Hematopoietic multipotent progenitor cell treated with erythropoietin and hydrocortisone succinate and interleukin-3 and kit ligand, for 15 days (in vitro differentiated cells): ENCODE data around the gene ADM2.
"Not testable (repeated sequence)": the region's sequence is repeated elsewhere in the genome, so short reads cannot be mapped to it uniquely, and the experiment has no call there.

ENCODE experiments used
- DNase-seq: peaks from one replicate; pipeline ENCODE4 v3.0.0-alpha.2; 2015; ENCODE audit warnings: low spot score

Gene ADM2

DNA sequence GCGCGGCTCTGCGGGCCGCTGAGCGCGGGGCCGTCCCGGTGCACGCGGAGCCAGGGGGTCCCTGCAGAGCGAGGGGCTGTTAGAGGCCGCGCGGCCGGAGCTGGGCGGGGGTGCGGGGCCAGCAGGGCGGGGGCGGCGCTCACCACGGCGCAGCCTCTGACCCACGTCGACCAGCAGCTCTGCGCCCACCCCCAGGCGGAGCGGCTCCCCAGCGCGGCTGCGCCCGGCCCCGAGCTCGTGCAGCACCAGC lies 44.4 kb downstream of the ADM2 start:
- DNase-seq, result no peak

DNA sequence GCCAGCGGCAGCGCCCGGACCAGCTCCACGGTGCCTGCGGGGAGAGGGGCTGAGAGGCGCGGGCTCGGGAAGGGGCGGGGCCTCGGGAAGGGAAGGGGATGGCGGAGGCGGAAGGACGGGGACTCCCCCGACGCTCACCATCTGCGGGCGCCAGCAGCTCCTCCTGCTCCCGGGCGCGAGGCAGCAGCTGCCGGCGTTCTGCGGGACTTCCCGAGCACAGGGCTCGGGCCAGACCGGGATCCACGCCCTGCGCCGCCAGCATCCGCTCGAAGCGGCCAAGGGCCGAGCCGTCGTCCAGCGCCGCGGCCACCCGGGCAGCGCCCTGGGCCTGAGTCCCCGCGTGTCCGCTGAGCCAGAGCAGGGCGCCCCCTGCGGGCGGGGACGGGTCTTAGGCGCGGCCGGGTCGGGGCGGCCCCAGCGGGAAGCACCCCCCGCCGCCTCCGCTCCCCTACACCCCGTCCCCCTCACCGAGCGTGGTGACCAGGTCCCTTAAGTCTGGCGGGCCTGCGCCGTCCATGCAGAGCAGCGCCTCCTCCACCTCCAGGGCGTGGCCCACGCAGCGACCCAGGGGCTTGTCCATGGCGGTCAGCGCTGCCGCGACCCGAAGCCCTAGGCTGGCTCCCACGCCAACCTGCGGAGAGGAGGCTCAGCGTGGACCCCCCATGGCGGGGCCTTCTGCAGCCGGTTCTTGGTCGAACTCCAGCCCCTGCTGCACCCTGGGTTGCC lies 44.9 kb downstream of the ADM2 start:
- DNase-seq, result peak; percentile 50

DNA sequence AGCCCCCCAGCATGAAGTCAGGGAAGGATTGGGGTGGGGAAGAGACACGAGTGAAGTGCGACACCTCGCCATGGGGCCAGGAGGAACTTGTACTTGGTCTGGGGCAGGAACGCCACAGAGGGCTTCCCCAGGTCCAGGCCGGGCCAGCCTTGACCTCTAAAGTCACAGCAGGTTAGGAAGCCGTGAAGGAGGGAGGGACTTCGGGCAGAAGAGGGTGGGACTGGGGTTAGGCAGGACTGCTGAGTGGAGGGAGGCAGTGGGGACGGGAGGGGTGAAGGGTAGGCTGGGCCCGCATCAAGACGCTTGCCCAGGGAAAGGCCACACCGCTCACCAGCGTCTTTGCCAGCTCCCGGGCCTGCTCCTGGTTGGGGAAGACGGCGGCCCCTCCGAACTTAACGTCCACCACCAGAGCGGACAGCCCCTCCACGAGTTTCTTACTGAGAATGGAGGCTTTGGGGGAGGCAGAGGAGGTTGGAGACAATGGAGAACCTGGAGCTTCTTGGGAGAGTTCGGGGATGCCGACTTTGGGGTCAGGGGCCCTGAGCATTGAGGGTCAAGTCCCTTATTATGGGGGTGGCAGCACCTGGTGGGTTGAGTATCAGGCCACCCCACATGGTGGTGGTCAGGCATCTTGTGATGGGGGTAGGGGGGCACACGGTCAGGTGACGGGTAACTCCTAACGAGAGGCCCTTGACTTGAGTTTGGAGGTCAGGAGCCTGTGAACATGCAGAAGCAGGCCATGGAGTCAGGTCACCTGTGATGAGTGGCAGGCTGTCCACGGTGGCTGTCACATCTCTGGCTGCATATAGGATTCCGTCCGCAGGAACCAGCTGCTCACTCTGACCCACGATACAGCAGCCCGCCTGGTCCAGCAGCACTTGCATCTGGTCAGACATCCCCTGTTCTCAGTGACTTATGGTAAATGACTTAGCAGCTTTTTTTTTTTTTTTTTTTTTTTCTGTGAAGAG lies 45.8 kb downstream of the ADM2 start:
- DNase-seq, result no peak

DNA sequence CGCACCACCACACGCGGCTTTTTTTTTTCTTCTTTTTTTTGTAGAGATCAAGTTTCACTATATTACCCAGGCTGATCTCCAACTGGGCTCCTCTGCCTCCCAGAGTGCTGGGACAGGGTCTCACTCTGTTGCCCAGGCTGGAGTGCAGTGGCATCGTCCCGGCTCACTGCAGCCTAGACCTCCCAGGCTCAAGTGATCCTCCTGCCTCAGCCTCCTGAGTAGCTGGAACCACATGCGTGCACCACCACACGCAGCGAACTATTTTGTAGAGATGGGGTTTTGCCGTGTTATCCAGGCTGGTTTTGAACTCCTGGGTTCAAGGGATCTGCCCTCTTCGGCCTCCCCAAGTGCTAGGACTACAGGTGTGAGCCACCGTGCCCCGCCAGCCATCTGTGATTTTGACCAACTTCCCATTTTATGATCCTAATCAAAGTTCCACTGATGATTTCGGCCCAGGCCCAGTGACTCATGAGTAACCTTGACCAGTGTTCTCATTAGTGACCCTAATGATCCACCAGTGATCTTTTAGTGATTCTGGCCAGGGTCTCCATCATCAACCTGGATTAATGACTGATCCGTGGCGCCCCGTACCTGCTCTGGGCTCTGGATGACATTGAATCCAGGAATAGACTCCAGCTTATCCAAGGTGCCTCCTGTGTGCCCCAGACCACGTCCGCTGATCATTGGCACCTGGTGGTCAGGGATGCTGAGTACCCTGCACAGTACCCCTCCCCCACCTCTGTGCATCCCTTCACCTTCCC lies 46.8 kb downstream of the ADM2 start:
- no peak for DNase-seq

GRCh38 chr22:50528682-50529415 lies 47.5 kb downstream of the ADM2 start:
- no peak for DNase-seq

DNA sequence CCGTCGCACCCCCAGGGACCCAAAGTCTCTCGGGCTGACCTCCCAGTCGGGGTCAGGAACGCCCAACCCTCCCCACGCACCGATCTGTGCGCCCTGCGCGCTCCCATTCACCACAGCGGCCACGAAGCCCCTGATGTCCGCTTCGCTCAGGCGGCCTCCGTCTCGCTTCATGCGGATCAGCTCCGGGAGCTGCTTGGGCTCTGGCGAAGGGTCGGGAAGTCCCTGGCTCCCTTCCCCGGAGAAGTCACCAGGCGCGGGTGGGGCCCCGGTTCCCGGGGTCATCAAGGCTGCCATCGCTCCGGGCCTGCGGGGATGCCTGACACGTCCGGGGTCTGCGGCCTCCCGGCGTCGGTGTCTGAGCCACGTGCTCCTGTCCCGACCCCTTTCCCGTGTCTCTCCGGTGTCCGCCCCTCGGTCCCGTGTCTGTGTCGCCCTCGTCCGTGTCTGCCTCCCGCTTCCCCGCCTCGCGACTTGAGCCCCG lies 48.1 kb downstream of the ADM2 start:
- DNase-seq, result no peak

GRCh38 chr22:50529897-50530579 lies 48.7 kb downstream of the ADM2 start, which contains the start of gene TYMP:
TYMP (minus strand) TSS chr22:50530012; CDS start chr22:50529709, 303 bp downstream.
- peak; percentile 40 for DNase-seq

DNA sequence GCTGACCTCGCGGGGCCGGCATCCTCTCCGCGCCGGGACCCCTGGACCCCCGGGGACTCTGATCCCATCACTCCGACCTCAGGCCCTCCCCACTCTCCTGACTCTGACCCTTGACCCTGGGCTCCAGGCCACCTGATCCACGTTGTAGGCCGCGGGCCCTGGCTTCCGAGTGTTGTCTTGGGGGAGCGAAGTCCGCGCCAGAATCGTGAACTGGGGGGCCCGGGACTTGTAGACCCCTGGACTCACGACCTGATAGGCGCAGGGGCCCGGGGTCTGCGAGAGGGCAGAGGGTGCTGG lies 49.2 kb downstream of the ADM2 start:
- no peak for DNase-seq

DNA sequence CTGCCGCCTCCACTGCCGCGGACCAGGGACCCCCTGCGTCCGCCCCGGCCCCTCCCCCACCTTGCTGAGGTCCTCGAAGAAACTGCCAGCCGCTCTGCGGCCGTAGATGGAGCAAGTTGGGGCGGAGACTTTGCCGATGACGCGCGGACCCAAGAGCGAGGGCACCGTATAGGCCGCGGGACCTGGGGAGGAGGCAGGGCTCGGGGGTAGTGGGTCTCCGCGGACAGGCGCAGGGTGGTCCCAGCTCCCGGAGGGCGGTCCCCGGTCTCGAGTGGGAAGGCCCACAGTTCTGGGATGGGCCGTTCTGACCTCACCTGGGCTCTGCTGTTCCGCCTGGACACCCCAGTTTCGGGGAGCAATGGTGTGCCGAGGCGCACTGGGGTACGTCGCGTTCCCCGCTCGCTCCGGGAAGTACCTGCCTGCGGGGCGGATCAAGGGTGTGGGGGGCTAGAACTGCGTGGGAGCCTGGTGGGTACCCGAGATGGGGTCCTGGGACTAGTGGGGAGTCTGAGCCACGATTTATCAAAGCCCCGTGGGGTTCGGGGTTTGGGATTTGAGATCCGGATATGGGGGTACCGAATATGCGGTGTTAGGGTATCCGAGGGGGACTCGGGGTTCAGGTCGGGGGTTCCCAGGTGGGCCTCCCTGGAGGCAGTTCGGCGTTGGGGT lies 49.7 kb downstream of the ADM2 start:
- DNase-seq, result peak; percentile 34

- DNase-seq, result no peak
Measured at GRCh38 chr22:50531546-50531961, 50.2 kb downstream of the ADM2 start.

- no peak for DNase-seq
Measured at GRCh38 chr22:50531962-50532674, 50.8 kb downstream of the ADM2 start.

- no peak for DNase-seq
Measured at GRCh38 chr22:50532824-50533796, 51.8 kb downstream of the ADM2 start.

GRCh38 chr22:50533856-50534711 lies 52.7 kb downstream of the ADM2 start:
- DNase-seq, result not testable (repeated sequence)

DNA sequence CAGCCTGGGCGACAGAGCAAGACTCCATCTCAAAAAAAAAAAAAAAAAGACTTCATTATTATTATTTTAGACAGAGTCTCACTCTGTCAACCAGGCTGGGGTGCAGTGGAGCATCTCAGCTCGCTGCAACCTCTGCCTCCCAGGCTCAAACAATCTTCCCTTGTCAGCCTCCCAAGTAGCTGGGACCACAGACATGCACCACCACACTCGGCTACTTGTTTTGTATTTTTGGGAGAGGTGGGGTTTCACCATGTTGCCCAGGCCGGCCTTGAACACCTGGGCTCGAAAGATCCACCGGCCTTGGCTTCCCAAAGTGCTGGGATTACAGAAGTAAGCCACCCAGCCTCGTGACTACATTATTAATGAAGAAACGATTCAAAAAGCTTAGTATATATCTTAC lies 53.8 kb downstream of the ADM2 start:
- DNase-seq, result no peak
